T-cell (primary cell): ENCODE data around the gene ADK. TPM values are rescaled to one million over a fixed set of nuclear protein-coding genes. Genes with fewer than 3 reads are reported as not detected.

Source experiments
- ATAC-seq, 4 experiments: fragments of 200-7000 bp in 3 of 4; fragments of 150-1000 bp in 1 of 4; cut with Tn5 transposase; replicated peaks in 1 of 4; 1 replicate in 3 of 4; 2 replicates in 1 of 4; pipeline ENCODE4 v1.10.0; 2021; ENCODE audit warnings: moderate library complexity in 3 of 4, mild to moderate bottlenecking in 2 of 4, moderate number of reproducible peaks in 1 of 4
- CTCF ChIA-PET, 2 donors: fragments of 300-600 bp; sonication (Branson Sonifier 250); formaldehyde crosslinking; loops; one replicate each; lab custom pipeline; 2022; ENCODE audit warnings: antibody characterized with exemption in 2 of 2; lab: Charles Lee
- POLR2A ChIA-PET, 2 donors: fragments of 300-600 bp; sonication (Branson Sonifier 250); formaldehyde crosslinking; loops; one replicate each; lab custom pipeline; 2022; ENCODE audit warnings: antibody characterized with exemption in 2 of 2; lab: Charles Lee
- DNase-seq, 35 experiments: peaks; one replicate each; pipeline versions ENCODE4 v3.0.0 to v3.0.0-alpha.2; 2013 to 2023
- H3K27ac ChIP-seq: one replicate; pipeline ENCODE4 v1.5.1; 2013; ENCODE audit warnings: low read length
- H3K27me3 ChIP-seq, 2 experiments: replicated peaks in 1 of 2; 1 replicate in 1 of 2; 2 replicates in 1 of 2; pipeline versions ENCODE4 v1.6.1 to v1.7.0; 2013; ENCODE audit warnings: low read length in 1 of 2, mixed read lengths in 1 of 2; ENCODE audit not compliant: control insufficient read depth in 2 of 2, insufficient read depth in 2 of 2; ENCODE audit errors: extremely low read depth in 1 of 2
- H3K36me3 ChIP-seq, 2 donors: 1 replicate in 1 of 2; 2 replicates in 1 of 2; pipeline versions ENCODE4 v1.6.1 to v1.7.0; 2013; ENCODE audit warnings: low read length in 1 of 2; ENCODE audit not compliant: control insufficient read depth in 2 of 2, insufficient read depth in 1 of 2; ENCODE audit errors: extremely low read depth in 1 of 2
- H3K4me1 ChIP-seq, 2 experiments: 1 replicate in 1 of 2; 2 replicates in 1 of 2; pipeline versions ENCODE4 v1.6.1 to v1.7.0; 2013; ENCODE audit warnings: low read length in 2 of 2, mixed read lengths in 1 of 2; ENCODE audit not compliant: insufficient read depth in 2 of 2, control insufficient read depth in 1 of 2; ENCODE audit errors: extremely low read depth in 1 of 2
- H3K4me3 ChIP-seq, 2 donors: 1 replicate in 1 of 2; 2 replicates in 1 of 2; pipeline versions ENCODE4 v1.5.1 to v1.7.0; 2013; ENCODE audit warnings: mild to moderate bottlenecking in 2 of 2, low read length in 1 of 2, moderate library complexity in 1 of 2; ENCODE audit not compliant: control insufficient read depth in 1 of 2; ENCODE audit errors: extremely low read depth in 1 of 2
- H3K9me3 ChIP-seq: 2 replicates; pipeline ENCODE4 v1.7.0; 2013
- H3K27ac Mint-ChIP-seq, 2 donors: one replicate each; pipeline ENCODE4 v1.8.0; 2020 to 2021; ENCODE audit warnings: mild to moderate bottlenecking in 2 of 2, mixed read lengths in 2 of 2
- H3K27me3 Mint-ChIP-seq, 2 donors: one replicate each; pipeline ENCODE4 v1.8.0; 2021 to 2022; ENCODE audit warnings: mixed read lengths in 2 of 2
- H3K36me3 Mint-ChIP-seq: one replicate; pipeline ENCODE4 v1.8.0; 2021; ENCODE audit warnings: mixed read lengths
- H3K4me1 Mint-ChIP-seq, 3 donors: one replicate each; pipeline ENCODE4 v1.8.0; 2020 to 2022; ENCODE audit warnings: mixed read lengths in 3 of 3, mild to moderate bottlenecking in 1 of 3
- H3K4me3 Mint-ChIP-seq, 3 donors: one replicate each; pipeline ENCODE4 v1.8.0; 2020 to 2022; ENCODE audit warnings: mild to moderate bottlenecking in 3 of 3, mixed read lengths in 3 of 3, moderate library complexity in 3 of 3
- H3K9me3 Mint-ChIP-seq, 3 donors: one replicate each; pipeline ENCODE4 v1.8.0; 2020 to 2022; ENCODE audit warnings: mixed read lengths in 3 of 3
- WGBS: methylation state at CpG from one replicate; pipeline ENCODE4 v1.1.5; 2013; ENCODE audit warnings: missing lambda C conversion rate; ENCODE audit not compliant: insufficient coverage; 5-methylcytosine and 5-hydroxymethylcytosine counted together
- total RNA-seq, 35 experiments: library from RNA in 6 of 35; stranded (reverse) in 6 of 35; fragments of 120-200 nt in 1 of 35; gene quantifications; one replicate each; pipeline versions ENCODE4 v1.2.1 to v1.2.4 and lab custom pipeline; 2013 to 2026

ADK gene
- total RNA-seq, 5 donors from 2014 or later (not counting 1 experiment from before 2014, with no cell fraction given): 20.7 to 32.8 (median 23.6) TPM

GRCh38 chr10:74160013-74160412 is 9.0 kb downstream of the ADK start:
- H3K4me1 Mint-ChIP-seq: peaks cover 25 to 27% (median 26%) of the 10 kb centered on the region in 3 donors
- ATAC-seq (no peak), DNase-seq (no peak)
- Histone ChIP-seq H3K9me3 (no peaks in the 10 kb centered on the region), H3K4me1 (peaks cover 0 to 3% of the 10 kb centered on the region in 2 experiments), H3K27me3 (no peaks in the 10 kb centered on the region), H3K36me3 (no peaks in the 10 kb centered on the region), H3K27ac (no peak overlapping the region), H3K4me3 (no peak overlapping the region)
- no peaks in the 10 kb centered on the region for H3K9me3 Mint-ChIP-seq
- POLR2A ChIA-PET: no interaction called here
- no peak overlapping the region for H3K4me3 Mint-ChIP-seq
- peaks cover 4% of the 10 kb centered on the region for H3K36me3 Mint-ChIP-seq
- H3K27me3 Mint-ChIP-seq: no peaks in the 10 kb centered on the region
- CTCF ChIA-PET: no interaction called here
- no peak overlapping the region for H3K27ac Mint-ChIP-seq
- no CpG with 5 or more reads among the region's 3 CpGs for WGBS

GRCh38 chr10:74163319-74164068 is 12.5 kb downstream of the ADK start:
- DNase-seq (no peak), ATAC-seq (no peak)
- Mint-ChIP-seq H3K4me3 (no peak overlapping the region), H3K27ac (no peak overlapping the region), H3K9me3 (no peaks in the 10 kb centered on the region), H3K27me3 (no peaks in the 10 kb centered on the region), H3K4me1 (peaks cover 20 to 25% (median 21%) of the 10 kb centered on the region in 3 donors), H3K36me3 (peaks cover 4% of the 10 kb centered on the region)
- no peaks in the 10 kb centered on the region for H3K27me3 ChIP-seq
- H3K4me3 ChIP-seq: no peak overlapping the region
- ChIA-PET CTCF (no interaction called here), POLR2A (interaction anchor here in 1 of 2 donors (1.0 kb wide), 1 partner anchor 301 kb away, joined by 4 read pairs; no protein-coding TSS in a partner anchor)
- WGBS: no CpG with 5 or more reads among the region's 3 CpGs
- H3K4me1 ChIP-seq: peaks cover 0 to 3% of the 10 kb centered on the region in 2 experiments
- H3K9me3 ChIP-seq: no peaks in the 10 kb centered on the region
- no peak overlapping the region for H3K27ac ChIP-seq
- no peaks in the 10 kb centered on the region for H3K36me3 ChIP-seq

GRCh38 chr10:74164716-74165529 is 13.9 kb downstream of the ADK start:
- H3K36me3 ChIP-seq: no peaks in the 10 kb centered on the region
- no peaks in the 10 kb centered on the region for H3K9me3 ChIP-seq
- ChIA-PET POLR2A (interaction anchor here in 1 of 2 donors (0.6 kb wide), 1 partner anchor 12 kb away, joined by 3 read pairs; no protein-coding TSS in a partner anchor), CTCF (interaction anchor here (0.6 to 0.7 kb wide), 3 partner anchors 98 to 1010 kb away, joined by 3 read pairs; no protein-coding TSS in a partner anchor)
- H3K27me3 Mint-ChIP-seq: no peaks in the 10 kb centered on the region
- H3K4me3 ChIP-seq: no peak overlapping the region
- H3K4me3 Mint-ChIP-seq: no peak overlapping the region
- peaks cover 4% of the 10 kb centered on the region for H3K36me3 Mint-ChIP-seq
- no peak overlapping the region for H3K27ac Mint-ChIP-seq
- 58% methylated on average over 2 of the region's 6 CpGs for WGBS
- H3K27me3 ChIP-seq: no peaks in the 10 kb centered on the region
- no peak for ATAC-seq
- no peak overlapping the region for H3K27ac ChIP-seq
- no peak for DNase-seq
- no peaks in the 10 kb centered on the region for H3K9me3 Mint-ChIP-seq
- peaks cover 3% of the 10 kb centered on the region in 2 experiments for H3K4me1 ChIP-seq
- peaks cover 26 to 31% (median 30%) of the 10 kb centered on the region in 3 donors for H3K4me1 Mint-ChIP-seq

- DNase-seq (no peak), ATAC-seq (no peak)
- Histone ChIP-seq H3K27ac (no peak overlapping the region), H3K36me3 (no peaks in the 10 kb centered on the region), H3K4me1 (peaks cover 3% of the 10 kb centered on the region in 2 experiments), H3K9me3 (no peaks in the 10 kb centered on the region), H3K4me3 (no peak overlapping the region), H3K27me3 (no peaks in the 10 kb centered on the region)
- no CpG with 5 or more reads among the region's 2 CpGs for WGBS
- H3K4me3 Mint-ChIP-seq: no peak overlapping the region
- no peaks in the 10 kb centered on the region for H3K9me3 Mint-ChIP-seq
- ChIA-PET POLR2A (interaction anchor here in 1 of 2 donors (0.6 kb wide), 1 partner anchor 11 kb away, joined by 3 read pairs; no protein-coding TSS in a partner anchor), CTCF (interaction anchor here (0.5 to 0.7 kb wide), 3 partner anchors 98 to 1010 kb away, joined by 3 read pairs; no protein-coding TSS in a partner anchor)
- peaks cover 26 to 31% (median 30%) of the 10 kb centered on the region in 3 donors for H3K4me1 Mint-ChIP-seq
- H3K36me3 Mint-ChIP-seq: peaks cover 4% of the 10 kb centered on the region
- H3K27ac Mint-ChIP-seq: no peak overlapping the region
- H3K27me3 Mint-ChIP-seq: no peaks in the 10 kb centered on the region
These were observed 14.5 kb downstream of the ADK start for GRCh38 chr10:74165530-74165901.

DNA sequence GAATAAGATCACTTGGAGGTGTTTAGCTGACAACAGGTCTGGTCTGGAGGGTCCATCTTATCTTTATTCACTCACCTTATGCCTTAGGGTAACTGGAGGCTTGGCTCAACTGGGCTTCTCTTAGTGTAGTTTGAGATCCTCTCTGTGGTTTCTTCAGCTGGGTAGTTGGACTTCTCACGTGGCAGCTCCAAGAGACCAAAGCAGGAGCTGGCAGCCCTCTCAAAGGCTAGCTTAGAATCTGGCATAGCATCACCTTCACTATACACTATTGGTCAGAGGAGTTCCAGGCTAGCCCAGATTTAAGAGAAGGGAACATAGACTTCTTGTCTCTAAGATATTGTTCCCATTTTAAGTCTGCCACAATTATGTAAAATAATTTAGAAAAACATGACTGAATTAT is 16.4 kb downstream of the ADK start:
- peaks cover 3% of the 10 kb centered on the region in 2 experiments for H3K4me1 ChIP-seq
- no peaks in the 10 kb centered on the region for H3K9me3 ChIP-seq
- H3K4me3 Mint-ChIP-seq: no peak overlapping the region
- no peaks in the 10 kb centered on the region for H3K36me3 ChIP-seq
- peaks cover 26 to 30% (median 29%) of the 10 kb centered on the region in 3 donors for H3K4me1 Mint-ChIP-seq
- WGBS: no CpG with 5 or more reads among the region's 1 CpG
- CTCF ChIA-PET: interaction anchor here in 1 of 2 donors (0.9 kb wide), 1 partner anchor 9 kb away, joined by 3 read pairs; no protein-coding TSS in a partner anchor
- no peaks in the 10 kb centered on the region for H3K27me3 ChIP-seq
- no peak for ATAC-seq
- H3K4me3 ChIP-seq: no peak overlapping the region
- no peak overlapping the region for H3K27ac ChIP-seq
- no peak for DNase-seq
- POLR2A ChIA-PET: interaction anchor here (0.5 to 1.2 kb wide), 2 partner anchors 9 to 1925 kb away, joined by 5 read pairs; no protein-coding TSS in a partner anchor
- no peak overlapping the region for H3K27ac Mint-ChIP-seq
- no peaks in the 10 kb centered on the region for H3K27me3 Mint-ChIP-seq
- no peaks in the 10 kb centered on the region for H3K36me3 Mint-ChIP-seq
- no peaks in the 10 kb centered on the region for H3K9me3 Mint-ChIP-seq

GRCh38 chr10:74171625-74172024 is 20.6 kb downstream of the ADK start:
- DNase-seq (no peak), ATAC-seq (no peak)
- Histone ChIP-seq H3K36me3 (no peaks in the 10 kb centered on the region), H3K27me3 (no peaks in the 10 kb centered on the region), H3K4me1 (peaks cover 2 to 11% of the 10 kb centered on the region in 2 experiments), H3K4me3 (no peak overlapping the region), H3K27ac (no peak overlapping the region), H3K9me3 (no peaks in the 10 kb centered on the region)
- WGBS: no CpG with 5 or more reads among the region's 2 CpGs
- Mint-ChIP-seq H3K4me3 (no peak overlapping the region), H3K4me1 (peaks cover 18 to 28% (median 20%) of the 10 kb centered on the region in 3 donors), H3K9me3 (no peaks in the 10 kb centered on the region), H3K36me3 (no peaks in the 10 kb centered on the region), H3K27me3 (no peaks in the 10 kb centered on the region), H3K27ac (no peak overlapping the region)
- ChIA-PET CTCF (no interaction called here), POLR2A (interaction anchor here (0.6 kb wide), 2 partner anchors 16 to 234 kb away, joined by 3 to 6 read pairs; no protein-coding TSS in a partner anchor)
